ENCODE results near the gene GPRIN1. TPM values are rescaled to one million over a fixed set of nuclear protein-coding genes. Genes with fewer than 3 reads are reported as not detected.
A peak's percentile ranks its signal among the peaks of the same experiment; 100 is the strongest.

The GPRIN1 gene
- total and polyA plus RNA-seq, 2 of the 4 experiments (the other 2 are of a cell fraction): 3.0 to 4.7 TPM

DNA sequence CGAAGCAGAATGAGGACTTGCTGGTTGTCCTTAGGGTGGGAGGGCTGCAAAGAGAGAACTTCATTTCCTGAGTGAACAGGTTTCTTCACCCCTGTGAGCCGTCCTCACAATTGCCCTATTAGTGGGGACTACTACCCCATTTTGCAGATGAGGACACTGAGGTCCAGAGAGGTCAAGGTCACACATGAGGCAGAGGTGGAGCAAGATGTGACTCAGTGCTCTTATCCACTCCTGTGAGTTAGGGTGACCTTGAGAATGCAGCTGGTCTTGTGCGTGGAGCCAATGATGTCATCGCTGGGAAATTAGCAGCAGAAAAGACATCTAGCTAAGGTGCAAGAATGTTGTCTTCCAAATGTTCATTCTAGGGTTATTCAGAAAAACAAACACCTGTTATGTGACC is 26.9 kb downstream of the GPRIN1 start:
- Histone ChIP-seq H2BK5ac (ENCODE audit: low read depth, low read length, poor library complexity, severe bottlenecking) (no peak overlapping the region), H3K4ac (ENCODE audit: low read depth, low read length) (no peak overlapping the region), H4K8ac (ENCODE audit: low read depth in 2 of 2, low read length in 2 of 2) (no peak overlapping the region), H2AFZ (replicated peaks; ENCODE audit: low read length, poor library complexity) (no peak overlapping the region), H3K4me2 (ENCODE audit: low read depth, low read length) (no peak overlapping the region), H2AK9ac (replicated peaks; ENCODE audit: low read depth, low read length, poor library complexity) (no peak overlapping the region), H3K14ac (replicated peaks; ENCODE audit: low read depth, low read length) (no peak overlapping the region), H3K27me3 (ENCODE audit: control insufficient read depth, insufficient read depth, low read length) (no peaks in the 10 kb centered on the region; the same call in 1 of the 2 replicates), H2BK15ac (ENCODE audit: low read depth, low read length) (no peak overlapping the region), H3K36me3 (ENCODE audit: control insufficient read depth, insufficient read depth, low read length) (no peaks in the 10 kb centered on the region), H3K27ac (ENCODE audit: insufficient read depth, low read length) (no peak overlapping the region), H2BK120ac (ENCODE audit: low read depth, low read length) (no peak overlapping the region), H3K4me3 (ENCODE audit: insufficient read depth, low read depth, low read length) (no peak overlapping the region), H3K9me1 (ENCODE audit: insufficient read depth, low read length) (peaks cover 10% of the 10 kb centered on the region), H4K5ac (ENCODE audit: low read depth, low read length) (no peak overlapping the region), H3K9me3 (ENCODE audit: control insufficient read depth, insufficient read depth, low read length) (peaks cover 9% of the 10 kb centered on the region; the same call in 1 of the 2 replicates), H3K4me1 (ENCODE audit: control insufficient read depth, insufficient read depth, low read length) (peaks cover 7% of the 10 kb centered on the region), H4K91ac (ENCODE audit: insufficient read depth, low read depth, low read length) (no peak overlapping the region), H2BK20ac (ENCODE audit: low read depth, low read length) (no peak overlapping the region), H3K56ac (ENCODE audit: extremely low read depth, insufficient read depth, low read length) (no peak overlapping the region), H2AK5ac (ENCODE audit: low read depth, low read length) (no peak overlapping the region), H3K9ac (ENCODE audit: low read depth, low read length) (no peak overlapping the region), H3K23ac (ENCODE audit: low read depth, low read length) (no peak overlapping the region), H3K79me1 (ENCODE audit: low read depth in 1 of 2, low read length in 2 of 2) (no peaks in the 10 kb centered on the region; a peak in 1 of 4 replicates), H4K20me1 (ENCODE audit: insufficient read depth, low read length) (no peaks in the 10 kb centered on the region), H3K18ac (ENCODE audit: low read depth, low read length) (no peak overlapping the region)
- CTCF ChIA-PET: no interaction called here
- POLR2A ChIA-PET (ENCODE audit: unreplicated experiment): no interaction called here
- in situ Hi-C loops (cut with MboI; ENCODE audit: low sequenced_read_pairs) (no loop called here), dilution Hi-C loops (cut with HindIII; ENCODE audit: low sequenced_read_pairs, unreplicated experiment) (no loop called here), intact Hi-C loops (cut with micrococcal nuclease) (no loop called here)
- TF ChIP-seq CEBPB (IDR thresholded peaks at IDR 0.05; ENCODE audit: low read depth, low read length) (no peak), SMC3 (IDR thresholded peaks at IDR 0.05; ENCODE audit: low read depth, low read length) (no peak), MAFK (IDR thresholded peaks at IDR 0.05; ENCODE audit: low read depth, low read length) (no peak), POLR2A (IDR thresholded peaks at IDR 0.05; ENCODE audit: low read depth, low read length) (no peak), RFX5 (IDR thresholded peaks at IDR 0.05; ENCODE audit: low read depth, low read length) (no peak), CHD1 (IDR thresholded peaks at IDR 0.05; ENCODE audit: low read depth, low read length) (no peak), MXI1 (IDR thresholded peaks at IDR 0.05; ENCODE audit: borderline replicate concordance, low read depth, low read length) (no peak), BHLHE40 (IDR thresholded peaks at IDR 0.05; ENCODE audit: low read depth, low read length) (no peak), RCOR1 (IDR thresholded peaks at IDR 0.05; ENCODE audit: insufficient replicate concordance, low read length) (no peak), NFE2L2 (IDR thresholded peaks at IDR 0.05; ENCODE audit: low read depth, low read length) (no peak), FOS (IDR thresholded peaks at IDR 0.05; ENCODE audit: low read depth, low read length) (no peak)
- TF ChIP-seq, protein P1, sequence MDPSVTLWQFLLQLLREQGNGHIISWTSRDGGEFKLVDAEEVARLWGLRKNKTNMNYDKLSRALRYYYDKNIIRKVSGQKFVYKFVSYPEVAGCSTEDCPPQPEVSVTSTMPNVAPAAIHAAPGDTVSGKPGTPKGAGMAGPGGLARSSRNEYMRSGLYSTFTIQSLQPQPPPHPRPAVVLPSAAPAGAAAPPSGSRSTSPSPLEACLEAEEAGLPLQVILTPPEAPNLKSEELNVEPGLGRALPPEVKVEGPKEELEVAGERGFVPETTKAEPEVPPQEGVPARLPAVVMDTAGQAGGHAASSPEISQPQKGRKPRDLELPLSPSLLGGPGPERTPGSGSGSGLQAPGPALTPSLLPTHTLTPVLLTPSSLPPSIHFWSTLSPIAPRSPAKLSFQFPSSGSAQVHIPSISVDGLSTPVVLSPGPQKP (IDR thresholded peaks at IDR 0.05; ENCODE audit: borderline replicate concordance, low read depth, low read length): no peak
- TF ChIP-seq, protein P2, sequence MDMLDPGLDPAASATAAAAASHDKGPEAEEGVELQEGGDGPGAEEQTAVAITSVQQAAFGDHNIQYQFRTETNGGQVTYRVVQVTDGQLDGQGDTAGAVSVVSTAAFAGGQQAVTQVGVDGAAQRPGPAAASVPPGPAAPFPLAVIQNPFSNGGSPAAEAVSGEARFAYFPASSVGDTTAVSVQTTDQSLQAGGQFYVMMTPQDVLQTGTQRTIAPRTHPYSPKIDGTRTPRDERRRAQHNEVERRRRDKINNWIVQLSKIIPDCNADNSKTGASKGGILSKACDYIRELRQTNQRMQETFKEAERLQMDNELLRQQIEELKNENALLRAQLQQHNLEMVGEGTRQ (IDR thresholded peaks at IDR 0.05; ENCODE audit: low read depth, low read length): no peak
- ATAC-seq (ENCODE audit: low read depth) (no peak), DNase-seq (peak; percentile 31)
- no TSS peak for BruUV-seq (replicated peaks)
- WGBS, 2 experiments (ENCODE audit: extremely low coverage in 2 of 2, insufficient read length in 1 of 2): 100% methylated on average over 1 of the region's 4 CpGs; no CpG with 5 or more reads in 1 of the 2 experiments

All from IMR-90 (cell line).